PFSK-1 (cell line): ENCODE results near the gene TEKT5.

Source experiments
- FOXP2 ChIP-seq: optimal IDR thresholded peaks from 2 replicates; pipeline ENCODE3; 2011; ENCODE audit warnings: borderline replicate concordance, control low read depth, inconsistent platforms; ENCODE audit not compliant: insufficient read depth; ENCODE audit errors: extremely low read length, extremely low read depth
- POLR2AphosphoS5 ChIP-seq: IDR thresholded peaks from 2 replicates; pipeline ENCODE4 v1.6.1; 2012; ENCODE audit warnings: low read depth, mild to moderate bottlenecking, control low read depth, low read length, moderate library complexity
- SIN3A ChIP-seq: IDR thresholded peaks from 2 replicates; pipeline ENCODE4 v1.6.1; 2012; ENCODE audit warnings: mild to moderate bottlenecking, low read length, moderate library complexity, borderline replicate concordance; ENCODE audit not compliant: insufficient read depth
- TAF1 ChIP-seq: IDR thresholded peaks from 2 replicates; pipeline ENCODE4 v1.6.1; 2012; ENCODE audit warnings: low read length, control low read depth, borderline replicate concordance; ENCODE audit not compliant: insufficient read depth
- TF ChIP-seq, protein P1 (sequence below), 2 experiments: IDR thresholded peaks; 2 replicates each; pipeline versions ENCODE4 v1.6.1 to v1.8.0; 2011 to 2012; ENCODE audit warnings: low read depth in 2 of 2, low read length in 2 of 2, control low read depth in 1 of 2, inconsistent platforms in 1 of 2, mild to moderate bottlenecking in 1 of 2, moderate library complexity in 1 of 2; ENCODE audit not compliant: insufficient read depth in 1 of 2

Gene TEKT5

DNA sequence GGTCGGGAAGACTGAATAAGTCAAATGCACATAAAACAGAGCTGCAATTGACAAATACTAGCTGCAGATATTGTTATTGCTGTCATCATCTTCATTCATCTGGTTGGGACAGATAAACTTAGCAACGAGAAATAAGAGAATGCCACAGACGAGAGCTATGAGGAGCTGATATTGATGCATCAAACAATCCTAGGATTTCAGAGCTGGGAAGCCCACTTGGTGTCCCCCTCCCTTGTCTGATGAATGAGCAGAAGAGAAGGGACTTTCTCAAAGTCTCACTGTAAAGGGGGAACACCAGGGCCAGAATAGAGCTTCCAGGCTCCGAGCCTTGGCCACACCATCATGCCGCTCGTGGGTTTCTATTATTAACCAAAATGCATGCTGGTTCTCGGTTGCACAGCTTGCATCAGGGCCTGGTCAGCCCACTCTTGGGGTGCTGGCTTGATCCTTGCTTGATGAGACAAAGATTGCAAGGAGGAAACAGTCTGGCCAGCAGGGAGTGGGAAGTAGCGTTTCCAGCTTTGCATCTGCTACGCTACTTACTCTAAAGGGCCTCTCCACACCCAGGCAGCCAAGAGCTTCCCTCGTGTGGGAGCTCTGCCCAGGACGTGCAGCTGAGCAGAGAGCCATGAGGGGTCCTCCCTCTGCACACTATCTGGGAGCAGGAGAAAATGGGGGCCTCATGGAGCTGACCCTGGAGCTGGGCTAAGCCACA is 85.9 kb downstream of the TEKT5 start:
- TF ChIP-seq FOXP2 (no peak), POLR2AphosphoS5 (no peak), SIN3A (no peak), TAF1 (no peak)
- TF ChIP-seq, protein P1, sequence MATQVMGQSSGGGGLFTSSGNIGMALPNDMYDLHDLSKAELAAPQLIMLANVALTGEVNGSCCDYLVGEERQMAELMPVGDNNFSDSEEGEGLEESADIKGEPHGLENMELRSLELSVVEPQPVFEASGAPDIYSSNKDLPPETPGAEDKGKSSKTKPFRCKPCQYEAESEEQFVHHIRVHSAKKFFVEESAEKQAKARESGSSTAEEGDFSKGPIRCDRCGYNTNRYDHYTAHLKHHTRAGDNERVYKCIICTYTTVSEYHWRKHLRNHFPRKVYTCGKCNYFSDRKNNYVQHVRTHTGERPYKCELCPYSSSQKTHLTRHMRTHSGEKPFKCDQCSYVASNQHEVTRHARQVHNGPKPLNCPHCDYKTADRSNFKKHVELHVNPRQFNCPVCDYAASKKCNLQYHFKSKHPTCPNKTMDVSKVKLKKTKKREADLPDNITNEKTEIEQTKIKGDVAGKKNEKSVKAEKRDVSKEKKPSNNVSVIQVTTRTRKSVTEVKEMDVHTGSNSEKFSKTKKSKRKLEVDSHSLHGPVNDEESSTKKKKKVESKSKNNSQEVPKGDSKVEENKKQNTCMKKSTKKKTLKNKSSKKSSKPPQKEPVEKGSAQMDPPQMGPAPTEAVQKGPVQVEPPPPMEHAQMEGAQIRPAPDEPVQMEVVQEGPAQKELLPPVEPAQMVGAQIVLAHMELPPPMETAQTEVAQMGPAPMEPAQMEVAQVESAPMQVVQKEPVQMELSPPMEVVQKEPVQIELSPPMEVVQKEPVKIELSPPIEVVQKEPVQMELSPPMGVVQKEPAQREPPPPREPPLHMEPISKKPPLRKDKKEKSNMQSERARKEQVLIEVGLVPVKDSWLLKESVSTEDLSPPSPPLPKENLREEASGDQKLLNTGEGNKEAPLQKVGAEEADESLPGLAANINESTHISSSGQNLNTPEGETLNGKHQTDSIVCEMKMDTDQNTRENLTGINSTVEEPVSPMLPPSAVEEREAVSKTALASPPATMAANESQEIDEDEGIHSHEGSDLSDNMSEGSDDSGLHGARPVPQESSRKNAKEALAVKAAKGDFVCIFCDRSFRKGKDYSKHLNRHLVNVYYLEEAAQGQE (IDR thresholded peaks at IDR 0.05; ENCODE audit: insufficient read depth in 1 of 2, low read depth in 2 of 2, low read length in 2 of 2): no peak

DNA sequence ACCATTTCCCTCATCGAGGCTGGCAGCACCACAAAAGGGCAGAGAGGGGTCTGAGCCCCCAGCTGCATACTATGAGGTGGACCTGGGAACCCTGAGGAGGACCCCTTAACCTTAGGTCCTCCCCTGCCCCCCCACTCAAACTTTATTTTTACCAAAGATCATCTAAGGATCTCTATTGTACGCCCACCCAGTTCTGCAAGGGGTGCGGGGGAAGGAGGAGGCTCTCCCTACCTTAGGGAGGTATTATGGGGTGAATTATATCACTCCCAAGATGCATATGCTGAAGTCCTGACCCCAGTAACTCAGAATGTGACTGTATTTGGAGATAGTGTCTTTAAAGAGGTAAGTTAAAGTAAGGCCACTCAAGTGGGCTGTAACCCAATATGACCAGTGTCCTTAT is 87.6 kb downstream of the TEKT5 start:
- no peak for TF ChIP-seq POLR2AphosphoS5
- TF ChIP-seq SIN3A: no peak
- TF ChIP-seq, protein P1 (IDR thresholded peaks at IDR 0.05; ENCODE audit: insufficient read depth in 1 of 2, low read depth in 2 of 2, low read length in 2 of 2): no peak
- TF ChIP-seq FOXP2: no peak
- no peak for TF ChIP-seq TAF1

DNA sequence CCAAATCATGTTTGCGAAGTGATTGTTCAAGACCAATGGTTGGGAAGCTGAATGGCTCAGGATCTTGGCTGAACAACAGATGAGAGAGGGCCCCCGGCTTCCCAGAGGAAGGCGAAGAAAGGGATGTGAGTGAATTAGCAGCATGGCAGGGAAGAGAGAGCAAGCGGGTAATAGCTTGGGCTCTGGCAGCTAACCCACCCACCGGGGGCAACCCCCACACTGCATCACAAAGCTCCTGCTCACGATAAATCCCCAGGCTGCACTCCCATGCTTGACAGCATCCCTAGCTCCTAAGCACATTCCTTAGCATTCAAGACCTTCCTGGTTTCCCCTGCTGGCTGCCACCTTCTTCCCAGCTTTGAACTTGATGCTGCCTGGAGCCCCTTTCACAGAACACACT is 88.1 kb downstream of the TEKT5 start:
- no peak for TF ChIP-seq TAF1
- TF ChIP-seq SIN3A: no peak
- TF ChIP-seq, protein P1 (IDR thresholded peaks at IDR 0.05; ENCODE audit: insufficient read depth in 1 of 2, low read depth in 2 of 2, low read length in 2 of 2): no peak
- no peak for TF ChIP-seq POLR2AphosphoS5
- TF ChIP-seq FOXP2: no peak

DNA sequence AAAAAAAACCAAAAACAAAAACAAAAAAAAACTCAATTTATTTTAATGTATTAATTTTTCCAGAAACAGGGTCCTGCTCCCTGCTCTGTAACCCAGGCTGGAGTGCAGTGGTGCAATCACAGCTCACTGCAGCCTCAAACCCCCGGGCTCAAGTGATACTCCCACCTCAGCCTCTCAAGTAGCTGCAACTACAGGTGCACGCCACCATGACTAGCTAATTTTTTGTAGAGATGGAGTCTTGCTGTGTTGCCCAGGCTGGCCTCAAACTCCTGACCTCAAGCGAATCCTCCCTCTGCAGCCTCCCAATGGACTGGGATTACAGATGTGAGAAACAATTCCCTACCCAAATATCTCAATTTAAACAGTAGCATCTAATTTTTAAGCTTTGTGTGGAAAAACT is 89.1 kb downstream of the TEKT5 start:
- TF ChIP-seq FOXP2 (no peak), SIN3A (no peak), POLR2AphosphoS5 (no peak), TAF1 (no peak)
- TF ChIP-seq, protein P1 (IDR thresholded peaks at IDR 0.05; ENCODE audit: insufficient read depth in 1 of 2, low read depth in 2 of 2, low read length in 2 of 2): no peak
